ENCODE data around the gene TTF2.

Gene TTF2

DNA sequence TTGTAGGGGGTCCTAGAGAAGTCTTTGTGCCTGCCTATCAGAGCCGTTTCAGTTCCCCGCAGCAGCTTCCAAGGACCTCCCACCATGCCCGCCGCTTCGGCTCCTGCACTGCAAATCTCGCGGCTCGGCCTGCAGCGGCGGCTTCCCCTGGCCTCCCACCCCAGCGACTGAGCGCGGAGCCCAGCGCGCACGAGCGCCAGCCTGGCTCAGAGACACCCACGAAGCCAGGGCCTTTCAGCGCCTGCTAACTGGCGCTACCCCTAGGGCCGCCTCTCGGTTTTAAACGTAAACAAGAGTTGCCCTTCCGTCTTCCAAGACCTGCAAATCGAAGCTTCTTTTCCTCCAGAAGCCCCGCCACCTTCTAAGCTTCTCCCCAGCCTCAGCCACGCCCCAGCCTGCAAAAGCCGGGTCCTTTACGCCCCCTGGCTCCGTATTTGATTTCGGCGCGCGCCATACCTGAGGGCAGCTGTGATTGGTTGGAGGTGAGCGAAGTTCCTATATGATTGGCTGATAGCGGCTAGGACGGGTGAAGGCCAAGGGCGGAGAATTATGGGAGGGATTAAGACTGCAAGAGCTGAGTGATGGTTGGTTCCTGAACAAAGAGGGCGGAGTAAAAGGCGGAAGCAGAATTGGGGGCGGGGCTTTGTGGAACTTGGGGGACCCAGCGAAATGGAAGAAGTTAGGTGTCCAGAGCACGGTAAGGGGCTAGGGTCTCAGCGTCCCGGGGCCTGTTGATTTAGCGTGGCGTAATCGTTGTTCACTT lies at the start of gene TTF2:
TSS of gene TTF2 (plus strand) at position 649 of the 763 bp plus-strand sequence. CDS start at position 670, 21 bp downstream.
- DNase-seq (ENCODE audit: low spot score) = peak; percentile 100

GRCh38 chr1:117011334-117011733 lies 48.8 kb upstream of the TTF2 start:
- no peak for DNase-seq (ENCODE audit: low spot score)

GRCh38 chr1:117013309-117013858 lies 46.7 kb upstream of the TTF2 start:
- no peak for DNase-seq (ENCODE audit: low spot score)

DNA sequence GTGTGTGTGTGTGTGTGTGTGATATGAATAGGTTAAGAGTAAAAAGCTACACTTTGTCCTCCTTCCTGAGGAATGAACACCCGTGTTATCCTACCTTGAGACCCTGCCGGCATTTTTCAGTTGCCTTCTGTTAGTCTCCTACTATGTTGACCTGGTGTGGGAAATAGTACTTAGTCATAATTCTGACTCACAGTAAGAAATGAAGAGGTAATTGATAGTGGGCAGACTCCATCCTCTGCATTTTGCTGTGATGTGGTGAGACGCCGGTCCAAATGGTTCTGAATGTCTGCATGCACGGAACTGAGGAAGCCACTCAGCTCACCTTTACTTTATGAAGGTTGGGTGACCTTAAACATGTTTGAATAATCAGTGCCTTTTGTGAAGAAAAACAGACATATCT lies 45.9 kb upstream of the TTF2 start:
- no peak for DNase-seq (ENCODE audit: low spot score)

DNA sequence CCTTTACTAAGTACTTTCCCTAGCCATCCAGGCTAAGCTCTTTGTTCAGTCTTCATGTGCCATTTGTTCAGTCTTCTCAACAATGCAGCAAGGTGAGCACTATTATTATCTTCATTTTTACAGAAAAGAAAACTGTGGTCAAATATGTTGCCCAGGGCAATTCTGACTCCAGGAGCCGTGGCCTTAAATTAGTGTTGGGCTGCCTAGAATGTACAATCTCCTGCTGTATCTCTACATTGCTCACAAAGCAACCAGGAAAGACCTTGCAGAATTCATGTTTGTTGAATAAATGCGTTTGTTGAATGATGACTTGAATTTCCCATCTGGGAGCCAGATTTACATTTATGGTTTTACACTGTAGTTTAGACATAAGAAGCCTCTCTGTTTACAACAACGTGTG lies 44.4 kb upstream of the TTF2 start:
- no peak for DNase-seq (ENCODE audit: low spot score)

DNA sequence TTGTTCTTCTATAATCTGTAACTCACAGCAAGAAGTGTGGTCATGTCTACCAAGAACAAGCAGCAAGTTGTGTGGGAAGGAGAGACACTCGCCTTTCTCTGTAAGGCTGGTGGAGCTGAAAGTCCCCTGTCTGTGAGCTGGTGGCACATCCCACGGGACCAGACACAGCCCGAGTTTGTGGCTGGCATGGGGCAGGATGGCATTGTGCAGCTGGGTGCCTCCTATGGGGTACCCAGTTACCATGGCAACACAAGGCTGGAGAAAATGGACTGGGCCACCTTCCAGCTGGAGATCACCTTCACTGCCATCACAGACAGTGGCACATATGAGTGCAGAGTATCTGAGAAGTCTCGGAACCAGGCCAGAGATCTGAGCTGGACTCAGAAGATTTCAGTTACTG lies 43.1 kb upstream of the TTF2 start:
- no peak for DNase-seq (ENCODE audit: low spot score)

- no peak for DNase-seq (ENCODE audit: low spot score)
Measured at GRCh38 chr1:117017648-117018047, 42.5 kb upstream of the TTF2 start.

- DNase-seq (ENCODE audit: low spot score) = no peak
Measured at GRCh38 chr1:117020526-117021156, 39.5 kb upstream of the TTF2 start.

- DNase-seq (ENCODE audit: low spot score) = no peak
Measured at GRCh38 chr1:117022114-117022513, 38.0 kb upstream of the TTF2 start.

DNA sequence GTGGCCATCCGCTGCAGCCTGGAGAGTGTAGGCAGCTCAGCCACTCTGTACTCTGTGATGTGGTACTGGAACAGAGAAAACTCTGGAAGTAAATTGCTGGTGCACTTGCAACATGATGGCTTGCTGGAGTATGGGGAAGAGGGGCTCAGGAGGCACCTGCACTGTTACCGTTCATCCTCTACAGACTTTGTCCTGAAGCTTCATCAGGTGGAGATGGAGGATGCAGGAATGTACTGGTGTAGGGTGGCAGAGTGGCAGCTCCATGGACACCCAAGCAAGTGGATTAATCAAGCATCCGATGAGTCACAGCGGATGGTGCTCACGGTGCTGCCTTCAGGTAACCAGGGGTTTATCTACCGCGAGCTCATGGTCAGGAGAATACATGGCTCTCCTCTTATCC lies 34.6 kb upstream of the TTF2 start:
- no peak for DNase-seq (ENCODE audit: low spot score)

DNA sequence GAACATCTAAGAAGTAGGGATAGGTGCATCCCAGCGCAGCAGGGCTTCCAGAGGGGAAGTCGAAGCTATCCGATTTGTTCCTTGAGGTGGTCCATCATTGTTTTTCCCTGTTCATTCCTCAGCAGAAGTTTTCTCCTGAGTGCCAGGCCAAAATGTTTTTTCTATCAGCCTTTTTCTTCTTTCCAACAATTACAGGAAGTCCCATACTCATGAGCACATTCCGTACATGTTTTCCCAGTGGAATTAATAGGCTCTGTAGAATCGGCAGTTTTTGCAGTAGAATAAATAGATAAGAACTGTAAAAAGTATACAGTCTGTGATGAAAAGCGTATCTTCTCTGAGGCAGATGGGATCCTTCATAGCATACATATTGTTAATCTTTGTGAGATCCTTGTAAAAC lies 33.8 kb upstream of the TTF2 start:
- DNase-seq (ENCODE audit: low spot score) = no peak

DNA sequence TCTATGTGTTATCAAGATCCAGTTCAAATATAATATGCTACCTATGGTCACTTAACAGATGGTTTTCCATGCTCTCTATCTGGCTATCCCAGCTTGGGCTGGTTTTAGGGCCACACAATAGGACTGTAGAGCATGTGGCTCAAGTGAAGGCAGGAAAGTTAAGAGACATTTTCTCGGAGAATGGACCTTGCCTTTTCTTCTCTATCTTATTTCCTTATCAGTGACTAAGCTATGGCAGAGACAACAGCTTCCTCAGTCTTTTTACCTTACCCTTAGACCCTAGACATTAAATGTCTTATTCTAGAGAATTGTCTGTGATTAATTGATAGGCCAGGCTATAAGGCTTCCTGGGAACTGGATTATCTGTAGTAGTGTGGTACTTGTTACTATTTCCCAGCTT lies 30.4 kb upstream of the TTF2 start:
- DNase-seq (ENCODE audit: low spot score) = no peak

GRCh38 chr1:117030271-117030877 lies 29.8 kb upstream of the TTF2 start:
- DNase-seq (ENCODE audit: low spot score) = no peak

DNA sequence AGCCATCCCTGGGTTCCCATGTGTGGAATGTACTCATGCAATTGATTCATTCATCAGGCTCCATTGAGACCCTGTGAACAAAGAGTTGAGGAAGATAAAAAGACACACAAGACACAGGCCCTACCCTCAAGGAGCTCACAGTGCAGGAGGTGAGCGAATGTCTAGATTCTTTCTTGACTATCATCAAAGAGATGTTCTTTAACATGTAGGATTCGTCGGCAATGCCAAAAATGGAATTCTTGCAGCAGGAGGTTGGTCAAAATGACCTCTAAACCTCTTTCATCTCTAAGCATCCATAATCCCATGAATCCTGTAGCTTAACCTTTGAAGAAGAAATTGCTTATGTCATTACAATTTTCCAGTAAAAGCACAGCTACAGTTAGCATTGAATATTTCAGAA lies 27.9 kb upstream of the TTF2 start:
- no peak for DNase-seq (ENCODE audit: low spot score)

DNA sequence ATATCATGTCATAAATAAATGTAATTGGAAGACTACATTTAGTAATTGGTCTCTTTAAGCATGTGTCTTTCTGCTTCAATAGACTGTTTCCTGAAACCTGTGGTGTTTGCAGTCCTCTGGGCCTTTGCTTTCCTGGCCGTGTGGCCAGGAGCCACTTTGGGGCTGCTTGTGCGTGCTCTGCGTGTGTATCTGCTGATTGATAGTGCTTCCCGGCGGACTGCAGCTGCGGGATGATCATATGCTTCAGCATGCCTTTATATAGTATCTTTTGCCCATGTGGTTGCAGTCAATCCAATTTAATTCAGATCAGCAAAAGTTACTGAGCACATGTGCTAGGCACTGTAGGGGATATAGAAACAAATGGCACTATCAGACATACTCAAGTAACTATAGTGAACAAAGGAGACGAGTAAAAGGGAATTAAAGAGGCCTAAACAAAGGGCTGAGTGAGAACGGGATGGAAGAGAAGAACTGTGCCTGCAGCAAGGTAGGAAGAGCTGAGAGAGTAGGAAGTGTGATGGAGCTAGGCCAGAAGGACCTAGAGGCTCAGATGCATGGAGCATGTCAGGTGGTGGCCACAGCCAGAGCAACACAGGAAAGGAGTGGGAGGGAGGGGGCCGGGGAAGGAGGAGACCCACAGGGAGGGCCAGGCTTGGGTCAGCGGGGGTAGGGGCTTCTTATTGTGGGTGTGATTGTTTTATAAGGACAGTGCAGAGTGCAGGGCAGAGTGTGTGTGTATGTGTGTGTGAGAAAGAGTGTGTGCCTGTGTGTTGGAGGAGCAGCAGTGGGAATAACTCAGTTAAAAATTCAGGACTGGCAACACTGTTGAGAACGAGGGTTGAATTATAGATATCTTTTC lies 27.2 kb upstream of the TTF2 start:
- DNase-seq (ENCODE audit: low spot score) = no peak

GRCh38 chr1:117033772-117034171 lies 26.4 kb upstream of the TTF2 start:
- DNase-seq (ENCODE audit: low spot score) = no peak

DNA sequence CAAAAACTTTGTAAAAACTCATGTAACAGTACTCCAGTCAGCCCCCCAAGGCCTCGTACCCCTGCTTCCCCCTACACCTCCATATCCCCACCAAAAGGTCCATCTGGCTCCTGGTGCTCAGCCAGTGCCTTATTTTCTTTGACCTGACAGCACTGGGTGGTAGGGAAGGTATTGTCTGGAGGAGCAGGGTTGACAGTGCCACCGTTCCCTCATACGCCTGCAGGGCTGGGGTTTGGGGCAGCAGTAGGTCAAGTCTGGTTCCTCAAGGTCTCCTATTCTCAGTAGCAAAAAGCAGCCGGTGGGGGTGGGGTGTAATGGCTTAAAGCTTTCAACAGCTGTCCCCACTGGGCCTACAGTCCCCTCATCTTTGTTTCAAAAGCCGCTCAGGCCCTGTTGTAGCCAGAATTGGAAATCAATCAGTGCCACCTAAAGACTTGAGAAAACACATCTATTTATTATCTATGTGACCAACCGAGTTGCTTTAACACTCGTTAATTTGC lies 25.3 kb upstream of the TTF2 start:
- DNase-seq (ENCODE audit: low spot score) = no peak

DNA sequence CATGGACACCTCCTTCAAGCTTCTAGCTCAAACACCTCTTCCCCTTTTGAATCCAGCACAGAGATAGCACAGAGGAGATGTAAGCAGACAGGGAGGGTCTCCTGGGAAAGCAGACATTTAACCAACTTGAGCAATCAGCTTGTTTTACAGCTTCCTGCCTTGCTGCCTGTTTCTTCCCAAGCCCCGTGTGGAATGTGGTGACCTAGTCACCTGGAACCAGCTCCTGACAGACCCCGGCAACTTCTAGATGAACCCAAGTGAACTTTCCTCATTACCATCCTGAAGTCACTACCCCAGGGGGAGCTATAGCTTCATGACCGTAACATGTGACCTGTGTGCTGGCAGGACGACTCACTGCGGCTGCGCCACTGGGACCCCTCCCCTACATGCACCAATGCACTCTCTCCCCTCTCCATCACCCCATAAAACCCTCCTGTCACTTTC lies 24.1 kb upstream of the TTF2 start:
- DNase-seq (ENCODE audit: low spot score) = no peak

DNA sequence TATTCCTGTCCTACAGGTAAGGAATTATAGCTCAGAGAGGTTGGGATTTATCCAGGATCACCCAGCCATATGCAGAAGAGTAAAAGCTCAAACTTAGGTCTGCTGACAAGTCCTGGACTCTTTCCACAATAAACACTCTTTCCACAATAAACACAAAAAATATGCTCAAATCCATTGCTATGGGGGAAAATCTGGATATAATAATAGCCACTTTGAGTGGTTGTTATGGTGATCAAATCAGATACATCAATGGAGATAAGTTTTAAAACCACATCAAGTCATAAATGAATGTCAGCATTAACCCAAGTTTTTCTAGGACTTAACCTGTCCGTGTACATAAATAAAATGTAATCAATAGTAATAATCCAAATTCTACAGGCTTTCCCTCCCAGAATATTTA lies 22.3 kb upstream of the TTF2 start:
- DNase-seq (ENCODE audit: low spot score) = no peak

- DNase-seq (ENCODE audit: low spot score) = no peak
Measured at GRCh38 chr1:117038236-117038635, 21.9 kb upstream of the TTF2 start.

GRCh38 chr1:117044217-117044616 lies 15.9 kb upstream of the TTF2 start:
- no peak for DNase-seq (ENCODE audit: low spot score)

DNA sequence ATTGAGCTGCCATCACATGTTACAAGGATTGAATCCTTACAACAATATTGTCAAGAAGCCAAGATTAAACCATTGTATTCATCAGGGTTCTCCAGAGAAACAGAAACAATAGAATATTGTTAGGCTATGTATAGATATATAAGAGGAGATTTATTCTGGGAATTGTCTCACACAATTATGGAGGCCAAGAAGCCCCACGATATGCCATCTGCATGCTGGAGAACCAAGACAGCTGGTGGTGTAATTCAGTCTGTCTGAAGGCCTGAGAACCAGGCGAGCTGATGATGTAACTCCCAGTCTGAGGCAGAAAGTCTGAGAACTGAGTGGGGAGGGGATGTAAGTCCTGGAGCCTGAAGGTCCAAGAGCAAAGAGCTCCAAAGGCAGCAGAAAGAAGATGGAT lies 14.5 kb upstream of the TTF2 start:
- no peak for DNase-seq (ENCODE audit: low spot score)

All from AG08395 (cell line).